UCSD-AML1 (cell line): Measurements from ENCODE around the gene NPTXR.
A peak's percentile ranks its signal among the peaks of the same experiment; 100 is the strongest.

ENCODE experiments used
- DNase-seq: peaks from one replicate; lab custom pipeline; 2025; ENCODE audit not compliant: unreplicated experiment; lab: John Stamatoyannopoulos, UW

The NPTXR gene

GRCh38 chr22:38799265-38800002 is 44.4 kb downstream of the NPTXR start:
- no peak for DNase-seq

GRCh38 chr22:38798496-38798895 is 45.3 kb downstream of the NPTXR start:
- no peak for DNase-seq

- DNase-seq, result no peak
These were observed 47.4 kb downstream of the NPTXR start for GRCh38 chr22:38796262-38796957.

DNA sequence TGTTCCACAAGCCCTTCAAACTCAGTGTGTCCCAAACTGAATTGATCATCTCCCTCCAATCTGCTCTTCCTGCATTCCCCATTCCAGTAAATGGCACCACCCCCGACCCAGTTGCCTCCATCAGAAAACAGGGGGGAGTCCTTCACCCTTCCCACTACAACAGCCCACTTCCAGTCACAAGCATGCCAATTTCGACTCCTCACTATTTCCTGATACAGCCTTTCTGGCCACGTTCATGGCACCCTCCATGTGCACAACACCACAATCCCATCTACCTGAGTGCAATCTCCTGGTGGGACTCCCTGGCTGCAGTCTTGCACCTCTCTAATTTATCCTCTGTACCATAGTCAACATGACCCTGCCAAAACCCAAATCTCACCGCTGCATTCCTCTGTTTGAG is 48.3 kb downstream of the NPTXR start:
- no peak for DNase-seq

DNA sequence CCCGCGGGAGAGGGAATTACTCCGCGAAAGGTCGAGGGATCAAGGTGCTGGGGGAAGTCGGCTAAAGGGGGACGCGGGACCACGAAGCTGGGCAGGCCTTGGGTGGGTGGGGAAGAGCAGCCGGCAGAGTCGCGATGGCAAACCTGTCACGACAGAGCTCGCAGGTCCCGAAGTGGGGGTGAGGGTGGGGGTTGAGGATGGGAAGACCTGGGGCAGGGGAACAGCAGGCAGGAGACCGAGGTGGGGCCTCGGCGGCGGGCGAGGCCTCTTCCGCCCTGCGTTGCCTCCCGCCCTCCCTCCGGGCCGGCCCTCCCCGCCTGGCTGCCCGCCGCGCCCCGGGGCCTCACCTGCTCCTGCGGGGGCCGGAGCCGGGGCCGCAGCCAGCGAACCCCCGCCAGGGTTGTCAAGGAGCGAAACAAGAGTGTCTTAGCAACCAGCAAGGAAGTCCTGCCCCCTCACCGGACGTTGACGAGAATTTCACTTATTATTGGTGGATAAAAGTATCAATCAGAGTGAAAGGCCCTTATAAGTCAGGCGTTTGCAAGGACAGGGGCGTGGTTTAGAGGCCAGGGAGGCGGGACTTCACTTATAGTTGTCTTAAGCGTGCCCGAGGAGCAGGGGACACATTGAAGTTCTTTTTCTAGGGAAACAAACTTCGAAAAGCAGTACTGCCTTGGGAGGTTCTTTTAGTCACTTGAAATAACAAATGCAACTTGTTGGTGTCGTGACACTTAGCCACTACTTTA is 49.9 kb downstream of the NPTXR start, which contains the start of gene DNAL4:
Gene DNAL4, minus strand, starts transcription at position 423 of the 746 bp plus-strand sequence. CDS start 11,412 bp downstream, outside the sequence.
- DNase-seq, result peak; percentile 88

GRCh38 chr22:38793317-38793716 is 50.5 kb downstream of the NPTXR start:
- no peak for DNase-seq

DNA sequence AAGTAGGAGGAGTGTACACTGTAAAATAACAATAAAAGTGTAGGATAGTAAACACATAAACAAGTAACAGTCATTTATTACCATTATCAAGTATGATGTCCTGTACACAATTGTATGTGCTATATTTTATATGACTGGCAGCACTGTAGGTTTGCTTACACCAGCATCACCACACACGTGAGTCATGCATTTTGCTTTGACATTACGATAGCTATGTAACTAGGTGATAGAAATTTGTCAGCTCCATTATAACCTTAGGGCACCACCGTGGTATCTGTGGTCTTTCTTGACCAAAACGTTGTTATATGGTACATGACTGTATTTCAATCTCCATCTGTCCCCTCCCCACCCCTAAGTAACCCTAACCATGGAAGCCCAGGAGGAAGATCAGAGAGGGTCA is 51.0 kb downstream of the NPTXR start:
- DNase-seq, result no peak

- DNase-seq, result no peak
These were observed 54.2 kb downstream of the NPTXR start for GRCh38 chr22:38789606-38790005.

- no peak for DNase-seq
These were observed 55.0 kb downstream of the NPTXR start for GRCh38 chr22:38788846-38789245.

DNA sequence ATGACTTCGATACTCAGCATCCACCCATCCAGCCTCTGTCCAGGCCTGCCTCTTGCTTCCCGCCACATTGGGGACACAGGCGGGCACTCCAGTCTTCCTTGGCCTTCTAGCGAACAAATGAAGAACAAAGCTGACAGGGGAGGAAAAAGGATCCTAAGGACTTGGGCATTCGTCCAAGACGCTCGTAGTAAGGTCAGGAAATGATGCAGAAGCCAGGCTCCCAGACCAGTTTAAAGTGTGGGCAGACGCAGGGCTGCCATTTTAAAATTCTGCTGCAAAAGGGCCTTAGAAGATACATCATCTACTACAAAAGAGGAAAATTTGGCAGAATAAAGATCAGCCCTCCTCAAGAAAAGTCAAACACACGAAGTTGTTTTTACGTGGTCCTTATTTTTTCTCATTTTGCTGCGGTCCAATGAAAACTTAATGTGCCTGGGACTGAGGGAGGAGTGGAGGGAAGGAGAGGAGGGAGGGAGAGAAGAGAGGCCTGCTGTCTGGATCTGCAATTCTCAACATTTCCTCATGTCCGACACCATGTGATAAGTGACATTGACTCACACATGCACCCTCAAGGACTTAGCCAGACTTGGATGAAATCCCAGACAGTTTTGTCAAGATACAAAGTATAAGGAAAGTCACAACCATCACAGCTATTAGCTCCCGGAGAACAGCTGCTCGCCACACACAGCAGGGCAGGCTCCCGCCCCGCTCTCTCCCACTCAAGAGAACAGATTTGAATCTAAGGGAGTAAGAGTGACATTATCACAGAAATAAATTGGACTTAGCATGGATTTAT is 55.6 kb downstream of the NPTXR start:
- DNase-seq, result no peak

- no peak for DNase-seq
These were observed 57.2 kb downstream of the NPTXR start for GRCh38 chr22:38786631-38787030.

- DNase-seq, result no peak
These were observed 59.0 kb downstream of the NPTXR start for GRCh38 chr22:38784856-38785255.

- no peak for DNase-seq
These were observed 59.8 kb downstream of the NPTXR start for GRCh38 chr22:38784035-38784434.

GRCh38 chr22:38783095-38783615 is 60.7 kb downstream of the NPTXR start:
- no peak for DNase-seq

- peak; percentile 59 for DNase-seq
These were observed 61.3 kb downstream of the NPTXR start for GRCh38 chr22:38782402-38783094.

DNA sequence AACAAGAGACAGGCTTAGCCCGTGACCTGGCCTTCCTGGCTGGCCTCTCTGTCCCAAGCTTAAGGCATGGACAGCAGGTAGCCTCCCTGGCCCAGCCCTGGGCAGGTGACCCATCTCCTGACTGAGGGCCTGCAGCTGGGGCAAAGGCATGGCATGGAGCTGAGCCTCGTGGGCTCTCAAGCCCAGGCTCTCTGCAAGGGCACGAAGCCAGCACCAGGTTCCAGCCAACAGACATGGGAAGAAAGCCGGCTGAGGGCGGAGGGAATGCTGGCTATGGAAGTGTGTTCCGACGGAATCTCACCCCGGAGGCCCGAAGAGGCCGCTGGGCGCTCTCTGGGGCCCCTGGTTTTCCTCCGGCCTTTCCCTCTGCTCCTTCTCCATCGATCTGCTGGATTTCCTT is 62.8 kb downstream of the NPTXR start:
- no peak for DNase-seq

GRCh38 chr22:38777087-38777671 is 66.6 kb downstream of the NPTXR start:
- DNase-seq, result no peak

DNA sequence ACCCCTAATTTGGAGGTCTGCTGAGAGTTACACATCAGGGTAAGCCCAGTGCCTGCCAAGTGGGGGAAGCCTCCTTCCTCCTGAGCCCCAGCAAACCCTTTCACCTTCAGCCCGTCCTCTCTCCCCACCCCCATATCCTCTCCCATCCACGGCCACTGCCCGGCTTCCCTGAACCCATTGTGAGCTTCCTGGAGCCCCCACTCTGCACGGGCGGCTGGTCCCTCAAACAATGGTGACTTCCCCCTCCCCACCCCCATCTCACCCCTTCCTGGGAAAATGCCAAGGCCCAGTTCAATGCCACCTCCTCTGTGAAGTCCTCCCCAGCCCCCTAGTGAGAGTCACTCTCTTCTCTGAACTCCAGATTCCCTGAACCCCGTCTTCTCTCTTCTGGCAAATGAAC is 67.7 kb downstream of the NPTXR start:
- no peak for DNase-seq

- DNase-seq, result no peak
These were observed 68.2 kb downstream of the NPTXR start for GRCh38 chr22:38775656-38776055.
